ENCODE results near the gene CLTCL1.
"Not testable (repeated sequence)": the region's sequence is repeated elsewhere in the genome, so short reads cannot be mapped to it uniquely, and the experiment has no call there.

The CLTCL1 gene

DNA sequence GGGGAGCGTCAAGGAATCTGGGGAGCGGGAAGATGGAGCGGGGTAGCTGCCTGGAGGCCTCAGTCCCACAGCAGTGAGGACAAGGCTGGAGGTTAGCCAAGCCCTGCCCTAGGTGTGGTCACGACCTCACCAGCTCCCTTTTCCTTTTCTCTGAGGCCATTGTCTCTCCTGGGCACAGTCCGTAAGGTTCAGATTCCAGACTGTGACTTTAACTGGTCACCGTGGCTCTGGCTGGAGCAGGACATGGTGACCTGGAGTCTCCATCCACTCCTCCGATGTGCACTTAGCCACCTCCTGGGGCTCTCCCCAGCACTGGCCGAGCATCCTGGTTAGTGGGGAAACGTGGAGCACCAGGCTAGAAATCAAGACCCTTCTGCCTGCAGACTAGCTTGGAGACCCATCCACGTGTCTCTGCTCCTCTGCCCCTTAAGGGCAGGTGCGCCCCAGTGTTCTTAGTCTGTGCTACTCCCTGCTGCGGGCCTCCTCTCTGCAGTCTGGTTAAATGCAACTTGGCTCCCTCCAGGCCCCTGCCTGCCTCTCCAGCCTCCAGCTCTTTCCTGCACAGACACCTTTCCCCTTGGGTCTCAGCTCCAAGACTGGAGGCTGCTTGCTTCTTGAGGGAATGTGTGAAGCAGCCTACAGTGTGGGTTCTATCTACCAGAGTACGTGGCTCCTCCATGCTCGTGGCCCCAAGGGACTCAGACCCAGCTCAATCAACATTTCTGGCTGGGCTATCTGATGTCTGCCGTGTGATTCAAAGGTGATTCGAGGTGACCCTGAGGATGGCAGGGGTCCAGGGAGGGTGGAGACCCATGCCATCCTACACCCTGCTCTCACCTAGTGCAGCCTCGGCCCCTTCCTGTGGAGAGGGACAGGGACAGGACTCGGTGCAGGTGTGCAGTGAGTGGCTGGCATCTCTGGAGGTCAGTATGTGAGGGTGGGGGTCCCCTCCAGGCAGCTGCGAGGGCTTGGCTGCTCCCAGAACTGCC lies 118.2 kb downstream of the CLTCL1 start:
- no peak for DNase-seq

DNA sequence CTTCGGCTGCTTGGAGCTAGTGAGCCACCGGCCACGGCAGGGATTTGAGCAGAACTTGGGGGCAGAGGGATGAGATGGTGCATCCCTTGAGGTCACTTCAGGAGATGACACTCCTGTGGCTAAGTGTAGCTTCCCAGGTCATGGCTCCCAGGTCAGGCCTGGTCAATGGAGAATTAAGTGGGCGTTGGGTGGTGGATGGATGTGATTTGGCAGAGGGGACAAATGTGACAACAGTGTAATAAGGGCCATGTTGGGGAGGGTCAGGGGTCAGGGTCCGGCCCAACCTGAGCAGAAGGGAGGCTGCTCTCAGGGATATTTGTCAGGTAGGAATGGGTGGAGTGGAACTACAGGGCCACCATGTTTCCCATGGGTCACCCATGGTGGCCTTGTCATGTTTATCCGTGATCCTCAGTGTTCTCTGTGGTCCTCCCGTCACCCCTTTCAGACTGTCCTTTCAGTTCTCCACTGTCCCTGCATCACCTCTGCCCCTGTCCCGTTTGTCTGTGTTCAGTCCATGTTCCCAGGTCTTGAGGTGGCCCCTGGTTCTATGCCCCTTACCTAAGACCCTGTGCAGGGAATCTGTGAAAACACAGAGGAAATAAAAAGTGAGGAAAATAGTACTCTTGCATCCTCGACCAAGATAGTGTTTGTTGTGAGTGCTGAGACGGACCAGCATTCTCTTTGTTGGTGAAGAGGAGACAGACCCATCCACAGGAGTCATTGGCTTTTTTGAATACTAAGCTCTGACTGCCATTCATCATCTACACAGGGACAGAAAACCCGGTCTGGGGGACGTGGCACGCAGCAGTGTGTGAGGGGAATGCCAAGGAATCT lies 119.1 kb downstream of the CLTCL1 start:
- no peak for DNase-seq

DNA sequence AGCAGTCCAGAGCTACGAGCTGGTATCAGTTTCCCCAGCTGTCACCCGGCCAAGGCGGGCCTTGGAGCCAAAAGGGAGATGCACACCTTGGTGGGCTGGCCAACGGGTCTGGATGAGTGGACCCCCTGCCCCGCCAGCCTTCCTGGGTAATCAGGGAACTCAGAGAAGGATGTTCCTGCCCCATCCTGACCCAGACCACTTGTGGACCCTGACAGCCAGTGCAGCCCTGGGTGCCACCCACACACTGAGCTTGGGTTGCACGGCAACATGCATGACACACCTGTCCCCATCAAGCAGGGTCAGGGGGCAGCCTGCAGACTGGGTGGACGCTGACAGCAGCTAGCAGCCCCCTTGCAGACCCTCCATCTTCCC lies 121.6 kb downstream of the CLTCL1 start:
- DNase-seq: no peak

DNA sequence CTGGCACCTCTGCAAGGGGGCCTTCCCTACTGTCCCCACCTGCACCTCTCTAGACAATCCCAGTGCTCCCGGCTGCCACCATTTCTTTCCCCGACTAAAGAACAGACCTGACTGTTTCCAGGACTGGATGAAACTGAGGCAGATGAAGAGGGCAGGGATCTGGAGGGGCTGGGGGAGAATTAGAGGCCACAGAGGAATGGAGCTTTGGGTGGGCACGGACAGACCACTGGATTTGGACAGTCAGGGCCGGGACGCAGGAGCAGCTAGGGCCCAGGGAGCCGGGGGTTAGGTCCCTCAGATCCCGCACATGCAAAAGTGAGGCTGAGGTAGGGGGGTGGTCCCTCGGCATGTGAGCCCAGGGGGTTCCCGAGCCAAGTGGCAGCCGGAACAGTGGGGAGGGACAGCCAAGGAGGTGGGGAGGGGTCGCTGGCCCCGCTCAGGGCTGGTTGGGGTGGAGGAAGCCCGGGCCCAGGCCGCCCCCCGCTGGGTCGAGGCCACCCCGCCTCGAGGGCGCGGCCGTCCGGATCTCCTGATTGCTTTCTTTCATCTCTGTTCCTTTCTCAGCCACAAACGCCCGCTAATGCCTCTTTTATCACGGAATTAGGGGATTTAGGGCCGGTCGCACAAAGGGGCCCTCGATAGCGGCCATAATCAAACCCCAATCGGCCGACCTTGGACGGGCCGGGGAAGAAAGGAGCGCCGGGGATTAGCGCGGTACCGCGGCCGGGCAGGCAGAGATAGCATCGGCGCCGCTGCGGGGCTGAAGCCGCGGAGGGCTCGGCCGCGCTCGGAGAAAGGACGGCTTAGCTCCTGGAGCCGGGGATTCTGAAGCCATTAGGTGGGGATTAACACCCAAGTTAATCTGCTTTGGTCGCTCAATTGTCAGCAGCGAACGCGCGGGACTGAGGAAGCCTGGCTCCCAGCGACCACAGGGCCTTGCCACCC lies 122.2 kb downstream of the CLTCL1 start:
- no peak for DNase-seq

DNA sequence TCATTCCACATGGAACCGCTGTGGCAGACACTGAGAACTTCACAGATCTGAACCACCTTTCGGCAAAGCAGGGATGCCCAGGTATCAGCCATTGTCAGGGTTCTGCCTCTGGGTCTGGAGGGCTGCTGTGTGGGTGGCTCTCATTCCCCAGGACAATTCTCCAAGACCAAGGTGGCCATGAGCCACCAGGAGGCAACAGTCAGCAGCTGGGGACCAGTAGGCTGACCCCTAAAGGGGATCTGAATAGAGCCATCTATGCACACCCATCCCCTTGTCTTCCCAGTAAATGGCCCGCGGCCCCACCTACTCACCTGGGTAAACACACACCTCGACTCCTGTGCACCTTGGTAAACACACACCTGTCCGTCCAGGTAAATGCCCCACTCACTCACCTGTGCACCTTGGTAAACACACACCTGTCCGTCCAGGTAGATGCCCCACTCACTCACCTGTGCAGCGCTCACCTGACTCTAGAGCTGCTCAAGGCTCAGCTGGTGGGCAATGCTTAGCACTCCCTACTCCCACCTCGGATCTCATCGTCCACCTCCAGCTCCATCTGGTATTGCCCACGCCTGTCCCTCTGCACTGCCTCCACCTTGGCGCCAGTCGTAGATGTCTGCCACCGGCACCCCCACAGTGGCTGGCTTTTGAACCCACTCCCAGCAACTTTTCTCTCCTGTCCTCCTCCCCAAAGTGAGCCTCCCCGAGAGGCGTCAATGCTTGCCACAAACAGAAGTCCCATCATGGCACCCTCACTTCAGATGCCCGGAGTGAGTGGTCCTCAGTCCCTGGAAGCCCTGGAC lies 123.2 kb downstream of the CLTCL1 start:
- peak; percentile 6 for DNase-seq

DNA sequence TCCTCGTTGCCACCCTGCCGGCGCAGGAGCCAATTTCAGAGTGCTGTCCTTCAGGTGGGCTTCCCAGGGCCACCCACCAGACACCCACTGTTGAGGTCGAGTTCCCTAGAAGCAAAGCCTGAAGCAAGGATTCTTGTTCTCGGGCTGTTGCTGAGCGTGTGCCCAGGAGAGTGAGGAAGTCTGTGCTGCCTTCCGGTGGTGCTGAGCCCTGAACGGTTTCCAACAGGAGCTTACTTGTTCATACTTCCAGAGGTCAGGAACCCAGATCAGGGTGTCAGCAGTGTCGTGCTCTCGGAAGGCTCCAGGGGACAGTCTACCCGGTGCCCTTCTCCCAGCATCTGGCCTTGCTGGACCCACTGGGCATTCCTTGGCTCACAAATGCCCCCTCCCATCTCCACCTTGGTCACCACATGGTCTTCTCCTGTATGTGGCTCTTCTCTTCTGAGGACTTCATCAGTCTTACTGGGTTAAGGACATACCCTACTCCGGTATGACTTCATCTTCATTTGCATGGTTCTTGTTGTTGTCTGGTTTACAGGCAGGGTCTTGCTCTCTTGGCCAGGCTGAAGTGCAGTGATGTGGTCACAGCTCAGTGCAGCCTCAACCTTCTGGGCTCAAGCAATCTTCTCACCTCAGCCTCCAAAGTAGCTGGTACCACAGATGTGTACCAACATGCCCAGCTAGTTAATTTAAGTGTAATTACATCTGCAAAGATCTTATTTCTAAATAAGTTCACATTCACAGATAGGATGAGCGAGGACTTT lies 124.2 kb downstream of the CLTCL1 start:
- no peak for DNase-seq

DNA sequence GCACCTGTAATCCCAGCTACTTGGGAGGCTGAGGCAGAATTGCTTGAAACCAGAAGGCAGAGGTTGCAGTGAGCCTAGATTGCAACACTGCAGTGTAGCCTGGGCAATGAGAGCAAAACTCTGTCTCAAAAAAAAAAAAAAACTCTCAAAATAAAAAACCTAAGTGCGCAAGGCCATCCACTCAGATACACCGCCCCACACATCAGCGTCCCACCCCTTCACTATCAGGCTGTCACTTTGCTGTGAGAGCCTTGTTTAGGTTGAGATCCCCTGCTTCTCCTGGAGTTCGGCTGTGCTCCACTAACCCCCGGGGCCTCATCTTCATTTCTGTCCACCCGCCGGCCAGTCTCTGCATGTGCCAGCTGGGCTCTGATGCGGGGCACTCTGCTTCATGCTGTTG lies 125.1 kb downstream of the CLTCL1 start:
- no peak for DNase-seq

DNA sequence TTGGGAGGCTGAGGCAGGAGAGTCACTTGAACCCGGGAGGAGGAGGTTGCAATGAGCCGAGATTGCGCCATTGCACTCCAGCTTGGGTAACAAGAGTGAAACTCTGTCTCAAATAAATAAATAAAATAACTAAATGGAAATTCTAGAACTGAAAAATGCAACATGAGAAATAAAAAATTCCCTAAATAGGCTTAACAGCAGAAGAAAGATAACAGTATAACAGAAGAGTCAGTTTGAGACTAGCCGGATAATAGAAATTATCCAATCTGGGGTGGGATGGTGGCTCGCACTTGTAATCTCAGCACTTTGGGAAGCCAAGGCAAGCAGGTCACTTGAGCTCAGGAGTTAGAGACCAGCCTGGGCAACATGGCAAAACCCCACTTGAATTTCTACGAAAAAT lies 127.1 kb downstream of the CLTCL1 start:
- no peak for DNase-seq

DNA sequence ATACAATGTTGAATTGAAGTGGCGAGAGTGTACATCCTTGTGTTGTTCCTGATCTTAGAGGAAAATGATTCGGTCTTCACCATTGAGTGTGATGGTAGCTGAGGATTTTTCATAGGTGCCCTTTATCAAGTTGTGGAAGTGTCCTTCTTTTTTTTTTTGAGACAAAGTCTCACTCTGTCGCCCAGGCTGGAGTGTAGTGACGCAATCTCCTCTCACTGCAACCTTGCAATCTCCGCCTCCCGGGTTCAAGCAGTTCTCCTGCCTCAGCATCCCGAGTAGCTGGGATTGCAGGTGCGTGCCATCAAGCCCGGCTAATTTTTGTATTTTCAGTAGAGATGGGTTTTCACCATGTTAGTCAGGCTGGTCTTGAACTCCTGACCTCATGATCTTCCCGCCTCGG lies 132.9 kb downstream of the CLTCL1 start:
- DNase-seq: peak; percentile 16

DNA sequence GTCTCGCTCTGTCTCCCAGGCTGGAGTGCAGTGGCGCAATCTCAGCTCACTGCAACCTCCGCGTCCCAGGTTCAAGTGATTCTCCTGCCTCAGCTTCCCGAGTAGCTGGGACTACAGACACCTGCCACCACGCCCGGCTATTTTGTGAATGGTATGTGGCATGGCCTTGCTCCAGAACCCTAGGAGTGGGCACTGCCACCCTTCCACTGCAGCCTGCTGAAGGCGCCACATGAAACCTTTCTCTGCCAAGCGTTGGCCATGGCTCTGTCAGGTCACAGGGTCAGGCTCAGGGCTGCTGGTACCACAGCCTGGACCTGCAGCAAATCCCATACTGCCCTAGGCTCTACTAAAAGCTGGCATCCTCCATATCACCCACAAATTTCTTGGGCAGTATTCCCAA lies 135.4 kb downstream of the CLTCL1 start:
- not testable (repeated sequence) for DNase-seq

DNA sequence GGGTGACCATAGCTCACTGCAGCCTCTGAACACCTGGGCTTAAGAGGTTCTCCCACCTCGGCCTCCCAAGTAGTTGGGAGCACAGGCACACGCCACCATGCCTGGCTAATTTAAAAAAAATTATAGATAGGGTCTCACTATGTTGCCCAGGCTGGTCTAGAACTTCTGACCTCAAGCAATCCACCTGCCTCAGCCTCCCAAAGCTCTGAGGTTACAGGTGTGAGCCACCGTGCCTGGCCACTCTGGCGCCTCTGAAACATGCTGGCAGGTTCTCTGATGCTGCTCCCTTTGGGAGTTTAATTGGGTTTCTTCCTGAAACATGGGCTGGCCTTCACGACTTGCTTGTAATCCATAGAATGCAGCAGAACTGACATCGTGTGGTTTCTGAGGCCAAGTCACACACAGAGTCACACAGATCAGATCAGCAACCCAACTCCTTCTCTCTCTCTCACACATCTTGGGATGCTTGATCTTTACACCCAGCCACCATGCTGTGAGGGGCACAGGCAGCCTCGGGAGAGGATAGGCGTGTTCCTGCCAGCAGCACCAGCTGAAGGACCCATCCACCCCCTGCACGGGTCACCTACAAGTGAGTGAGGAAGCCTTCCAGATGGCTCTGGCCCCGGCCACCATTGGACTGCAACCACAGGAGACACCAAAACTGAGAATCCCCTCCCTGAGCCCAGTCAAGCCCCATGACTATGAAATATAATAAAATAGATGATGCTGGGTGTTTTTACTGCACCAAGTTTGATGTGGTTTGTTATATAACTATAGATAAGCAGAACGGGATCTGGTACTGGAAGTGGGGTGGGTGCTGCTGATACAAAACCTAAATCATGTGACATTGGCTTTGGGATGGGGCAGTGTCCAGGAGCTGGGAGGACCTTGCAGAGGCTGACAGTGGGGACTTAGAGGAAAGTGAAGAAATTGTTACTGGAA lies 138.3 kb downstream of the CLTCL1 start:
- DNase-seq: no peak

DNA sequence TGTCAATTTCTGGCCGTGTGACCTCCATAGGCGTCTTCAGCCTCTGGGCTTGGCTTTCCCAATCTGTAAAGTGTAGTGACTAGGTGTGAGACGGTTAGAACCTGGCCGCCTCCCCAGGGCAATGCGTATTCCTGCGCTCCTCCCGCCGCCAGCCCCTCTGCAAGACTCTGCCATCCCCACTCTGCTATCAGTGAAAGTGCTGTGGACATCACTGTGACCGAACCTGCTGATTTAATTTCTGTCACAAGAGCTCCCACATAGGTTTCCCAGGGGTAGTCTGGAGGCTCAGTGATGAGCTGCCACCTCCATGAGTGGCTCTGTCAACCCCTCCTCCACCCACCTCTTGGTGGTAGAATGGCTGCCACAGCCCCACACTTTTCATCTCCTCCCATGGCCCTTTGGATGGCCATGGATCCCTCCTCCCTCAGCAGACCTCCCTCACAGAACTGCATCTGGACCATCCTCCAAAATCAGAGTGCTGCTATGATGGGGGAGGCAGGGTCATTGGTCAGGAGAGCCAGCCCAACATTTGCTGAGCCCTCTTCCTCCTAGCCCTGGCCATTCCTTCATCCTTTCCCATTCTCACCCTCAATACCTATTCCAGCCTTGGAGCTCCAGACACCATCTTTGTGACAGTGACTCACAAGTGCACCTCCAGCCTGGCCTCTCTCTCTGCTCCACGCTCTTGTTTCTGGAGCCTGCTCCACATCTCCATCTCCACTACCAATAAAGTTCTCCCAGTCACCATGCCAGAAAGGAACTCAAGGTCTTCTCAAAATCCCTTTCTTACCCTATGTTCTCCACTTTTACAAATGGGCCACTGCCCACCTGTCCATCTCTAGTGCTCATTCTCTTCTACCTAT lies 140.0 kb downstream of the CLTCL1 start:
- no peak for DNase-seq

DNA sequence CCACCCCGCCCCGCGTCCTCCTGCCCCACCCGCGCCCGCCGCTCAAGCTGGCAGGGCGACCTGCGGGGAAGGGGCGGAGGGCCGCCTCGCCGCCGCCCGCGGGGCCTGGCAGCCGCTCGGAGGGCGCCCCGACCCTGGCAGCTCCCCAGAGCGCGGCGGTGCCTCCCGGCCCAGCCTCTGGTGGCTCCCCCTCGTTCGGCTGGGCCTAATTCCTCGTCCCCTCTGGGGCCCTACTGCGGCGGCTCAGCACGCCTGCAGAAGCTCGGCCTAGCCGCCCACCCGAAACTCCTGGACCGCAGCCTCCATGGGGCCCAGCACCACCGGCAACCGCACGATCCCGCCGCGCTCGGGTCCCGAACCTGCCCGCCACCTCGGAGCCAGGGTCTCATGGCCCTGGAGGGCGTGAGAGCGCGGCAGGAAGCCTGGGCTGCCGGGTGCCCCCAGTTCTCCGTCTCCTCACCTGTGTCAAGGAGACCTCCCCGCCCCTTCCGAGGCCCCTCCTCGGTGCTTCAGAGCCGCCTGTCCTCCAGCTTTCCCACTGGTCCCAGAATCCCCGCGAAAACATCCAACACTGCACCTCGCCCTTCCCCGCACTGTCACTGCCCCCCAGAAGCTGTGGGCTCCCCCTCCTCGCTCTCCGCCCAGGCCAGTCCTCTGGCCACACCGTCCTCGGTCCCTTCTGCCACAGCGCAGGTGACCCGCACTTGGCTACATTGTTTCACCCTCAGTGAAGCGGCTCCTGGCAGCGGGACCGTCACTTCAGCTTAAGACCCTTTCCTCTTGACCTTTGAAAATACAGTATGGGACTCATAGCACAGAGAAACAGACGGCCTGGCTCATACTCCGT lies 140.8 kb downstream of the CLTCL1 start:
- DNase-seq: no peak

DNA sequence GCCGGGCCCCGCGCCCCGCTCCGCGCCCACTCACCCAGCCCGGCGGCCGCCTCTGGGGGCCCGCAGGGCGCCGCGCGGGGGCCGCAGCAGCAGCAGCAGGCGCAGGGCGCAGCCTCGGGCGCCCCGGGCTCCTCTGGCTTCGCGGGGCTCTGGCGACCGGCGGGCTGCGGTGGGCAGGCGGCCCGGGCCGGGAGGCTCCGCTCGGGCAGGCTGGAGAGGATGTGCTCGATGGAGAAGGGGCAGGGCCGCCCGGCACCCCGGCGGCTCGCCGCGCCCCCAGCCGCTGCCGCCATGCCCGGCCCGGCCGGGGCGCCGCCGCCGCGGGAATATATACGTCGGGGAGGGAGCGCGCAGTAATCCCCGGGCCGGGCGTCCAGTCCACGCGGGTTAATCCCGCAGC lies 141.5 kb downstream of the CLTCL1 start, which contains the start of gene GSC2:
Gene GSC2 (minus strand): TSS at position 302 of the 400 bp plus-strand sequence. CDS start 9 bp downstream, at position 293.
- no peak for DNase-seq

DNA sequence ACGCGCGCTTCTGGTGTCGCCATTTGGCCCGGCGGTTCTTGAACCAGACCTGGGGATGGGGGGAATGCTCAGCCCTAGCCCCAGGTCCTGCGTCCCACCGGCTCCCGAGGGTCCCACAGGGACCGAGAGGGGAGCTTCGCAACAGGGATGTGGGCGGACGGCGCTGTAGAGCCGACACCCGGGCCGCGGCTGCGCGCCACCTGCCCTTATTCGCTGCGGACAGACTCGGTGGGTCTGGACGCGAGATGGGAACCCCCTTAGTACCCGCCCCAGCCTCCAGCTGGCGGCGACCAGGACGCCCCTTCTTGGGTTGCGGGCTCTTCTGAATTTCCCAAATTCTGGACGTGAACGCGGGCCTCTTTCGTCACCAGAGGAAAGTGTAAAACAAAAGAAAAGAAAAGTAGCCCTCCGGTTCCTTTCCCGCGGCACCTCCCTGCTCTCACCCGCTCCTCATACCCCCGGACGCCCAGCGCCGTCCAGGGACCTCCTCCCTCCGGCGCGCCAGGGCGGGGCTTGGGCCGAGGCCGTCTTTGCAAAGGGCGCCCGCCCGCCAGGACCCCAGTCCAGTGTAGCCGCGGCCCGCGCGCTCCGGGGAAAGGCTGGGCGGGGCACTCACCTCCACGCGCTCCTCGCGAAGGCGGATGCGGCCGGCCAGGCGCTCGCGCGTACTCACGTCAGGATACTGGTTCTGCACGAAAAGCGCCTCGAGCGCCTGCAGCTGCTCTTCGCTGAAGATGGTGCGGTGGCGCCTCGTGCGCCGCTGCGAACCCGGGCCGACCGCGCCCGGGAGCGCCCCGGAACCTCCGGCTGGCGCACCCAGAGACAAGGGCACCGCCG lies 142.3 kb downstream of the CLTCL1 start:
- DNase-seq: no peak

DNA sequence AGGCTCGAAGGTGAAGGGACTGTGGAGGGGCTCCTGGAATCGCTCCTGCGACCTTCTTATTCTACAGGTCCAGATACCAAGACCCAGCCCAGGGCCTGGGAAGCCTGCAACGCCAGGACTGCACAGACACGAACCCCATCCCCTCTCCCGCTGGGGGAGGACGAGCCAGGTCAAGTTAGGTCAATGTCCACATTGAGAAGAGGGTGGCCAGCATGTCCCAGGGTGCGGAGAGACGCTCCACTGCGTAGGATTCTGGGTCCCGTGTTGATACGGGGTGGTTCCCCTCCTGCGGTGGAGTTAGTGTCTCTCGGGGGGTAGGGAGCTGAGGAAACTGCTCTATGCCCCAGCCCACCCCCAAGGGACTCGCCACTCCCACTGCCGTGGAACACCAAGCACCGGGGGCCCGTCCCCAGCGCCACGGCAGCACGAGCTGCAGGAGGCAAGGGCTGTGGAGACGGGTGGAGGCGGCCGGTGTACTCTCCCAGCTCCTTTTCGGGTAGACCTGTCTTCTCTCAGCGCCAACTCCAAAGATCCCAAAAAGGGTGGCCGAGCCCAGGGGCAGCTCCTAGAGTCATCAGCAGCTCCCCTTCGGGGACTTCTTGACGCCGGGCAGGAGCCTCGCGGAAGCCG lies 143.0 kb downstream of the CLTCL1 start:
- DNase-seq: no peak
